GM13977 (cell line): ENCODE measurements around the gene TOMM20.
"Not testable (repeated sequence)": the region's sequence is repeated elsewhere in the genome, so short reads cannot be mapped to it uniquely, and the experiment has no call there.

Experiments
- DNase-seq: peaks from one replicate; pipeline ENCODE4 v3.0.0; 2012; ENCODE audit warnings: low spot score
- CTCF ChIP-seq: IDR thresholded peaks from 2 replicates; pipeline ENCODE4 v1.5.1; 2012; ENCODE audit warnings: mild to moderate bottlenecking, control low read depth; ENCODE audit not compliant: insufficient read depth; ENCODE audit errors: extremely low read depth, missing control alignments
- in situ Hi-C: fragments of 300-500 bp; cut with MboI; formaldehyde crosslinking; loops from one replicate; pipeline ENCODE4 v1.12.0; 2022; ENCODE audit warnings: low sequenced_read_pairs, low pct_unique_long_range_greater_than_20kb, mixed read lengths, inconsistent platforms; ENCODE audit not compliant: unreplicated experiment

The TOMM20 gene

GRCh38 chr1:235090406-235091069 lies 38.1 kb downstream of the TOMM20 start:
- in situ Hi-C loops: loop anchor here (5.0 to 25.0 kb wide), 2 partner anchors 353 to 593 kb away; no protein-coding TSS in a partner anchor
- no peak for DNase-seq
- TF ChIP-seq CTCF: no peak

- TF ChIP-seq CTCF: no peak
- in situ Hi-C loops: loop anchor here (10.0 to 25.0 kb wide), 2 partner anchors 352 to 494 kb away; no protein-coding TSS in a partner anchor
- no peak for DNase-seq
These were observed 39.7 kb downstream of the TOMM20 start for GRCh38 chr1:235088907-235089306.

- DNase-seq: no peak
- in situ Hi-C loops: loop anchor here (10.0 to 25.0 kb wide), 2 partner anchors 351 to 494 kb away; no protein-coding TSS in a partner anchor
- TF ChIP-seq CTCF: no peak
These were observed 40.2 kb downstream of the TOMM20 start for GRCh38 chr1:235088430-235088829.

GRCh38 chr1:235087906-235088305 lies 40.7 kb downstream of the TOMM20 start:
- in situ Hi-C loops: loop anchor here (10.0 to 25.0 kb wide), 2 partner anchors 351 to 493 kb away; no protein-coding TSS in a partner anchor
- no peak for TF ChIP-seq CTCF
- no peak for DNase-seq

GRCh38 chr1:235085411-235086117 lies 43.1 kb downstream of the TOMM20 start:
- in situ Hi-C loops: loop anchor here (10.0 to 25.0 kb wide), 2 partner anchors 348 to 491 kb away; no protein-coding TSS in a partner anchor
- DNase-seq: not testable (repeated sequence)

- DNase-seq: not testable (repeated sequence)
- in situ Hi-C loops: loop anchor here (5.0 to 25.0 kb wide), 3 partner anchors 113 to 486 kb away; no protein-coding TSS in a partner anchor
These were observed 47.8 kb downstream of the TOMM20 start for GRCh38 chr1:235080788-235081187.

GRCh38 chr1:235080297-235080657 lies 48.4 kb downstream of the TOMM20 start:
- in situ Hi-C loops: loop anchor here (5.0 to 25.0 kb wide), 3 partner anchors 113 to 485 kb away; no protein-coding TSS in a partner anchor
- not testable (repeated sequence) for DNase-seq
